ENCODE results near the gene KCNE3. TPM values are rescaled to one million over a fixed set of nuclear protein-coding genes. Genes with fewer than 3 reads are reported as not detected.

The KCNE3 gene
- total and polyA plus RNA-seq, 10 of the 15 experiments (the other 5 are each of a cell fraction or from before 2014, with no cell fraction given), result not detected

- no peak for FAIRE-seq
- WGBS (ENCODE audit: insufficient coverage, insufficient replicate concordance, low lambda C conversion rate, missing lambda C conversion rate), result 33% methylated on average over 2 of the region's 2 CpGs
- Histone ChIP-seq H2AFZ (ENCODE audit: control insufficient read depth, low read depth, low read length) (no peak overlapping the region), H3K79me2 (ENCODE audit: control insufficient read depth, insufficient read depth, low read length) (no peaks in the 10 kb centered on the region), H3K27me3 (replicated peaks in 1 of 2; ENCODE audit: control insufficient read depth in 2 of 2, insufficient read depth in 2 of 2, low read length in 1 of 2) (peaks cover 3 to 9% of the 10 kb centered on the region in 2 experiments; a peak in 2 of 4 replicates), H3K9ac (ENCODE audit: control insufficient read depth, insufficient read depth, low read length) (no peak overlapping the region), H3K4me2 (ENCODE audit: control insufficient read depth, insufficient read depth) (no peak overlapping the region), H4K20me1 (ENCODE audit: control insufficient read depth, insufficient read depth) (no peaks in the 10 kb centered on the region; the same call in 1 of the 2 replicates), H3K4me3 (no peak overlapping the region), H3K9me3 (replicated peaks; ENCODE audit: control insufficient read depth, insufficient read depth, low read length) (no peaks in the 10 kb centered on the region), H3K36me3 (ENCODE audit: control insufficient read depth in 2 of 2, insufficient read depth in 2 of 2, low read length in 1 of 2) (no peaks in the 10 kb centered on the region), H3K27ac (ENCODE audit: control insufficient read depth, insufficient read depth) (no peak overlapping the region), H3K4me1 (ENCODE audit: control insufficient read depth, insufficient read depth, low read length) (no peaks in the 10 kb centered on the region)
- RAD21 ChIA-PET (ENCODE audit: unreplicated experiment), result no interaction called here
- no peak for DNase-seq (ENCODE audit: low read depth, low spot score)
- SMC1A ChIA-PET (ENCODE audit: uncharacterized antibody, unreplicated experiment), result interaction anchor here (0.6 kb wide), 1 partner anchor 20 kb away, joined by 6 read pairs; no protein-coding TSS in a partner anchor
- CTCF ChIA-PET, result interaction anchor here (0.7 to 1.1 kb wide), 2 partner anchors 44 to 462 kb away, joined by 3 to 4 read pairs; no protein-coding TSS in a partner anchor
- ATAC-seq, result no peak
- BruUV-seq (replicated peaks), result no TSS peak
- intact Hi-C loops (cut with micrococcal nuclease; ENCODE audit: unreplicated experiment), result no loop called here
- TF ChIP-seq RAD21 (IDR thresholded peaks at IDR 0.05; ENCODE audit: insufficient read depth, low read depth, low read length), result no peak
- TF ChIP-seq RAD51 (IDR thresholded peaks at IDR 0.05), result no peak
- TF ChIP-seq TBL1XR1 (IDR thresholded peaks at IDR 0.05; ENCODE audit: low read depth, low read length), result no peak
- in situ Hi-C loops (cut with MboI), result no loop called here
- POLR2A ChIA-PET, result interaction anchor here (0.5 kb wide), 1 partner anchor 363 kb away, joined by 3 read pairs; no protein-coding TSS in a partner anchor
Observed at GRCh38 chr11:74470526-74470925, 3.2 kb upstream of the KCNE3 start.

- no peak overlapping the region for H3K4me2 ChIP-seq (ENCODE audit: control insufficient read depth, insufficient read depth)
- intact Hi-C loops (cut with micrococcal nuclease; ENCODE audit: unreplicated experiment), result no loop called here
- H3K36me3 ChIP-seq (ENCODE audit: control insufficient read depth in 2 of 2, insufficient read depth in 2 of 2, low read length in 1 of 2), result no peaks in the 10 kb centered on the region
- no peak for DNase-seq (ENCODE audit: low read depth, low spot score)
- no peak overlapping the region for H3K27ac ChIP-seq (ENCODE audit: control insufficient read depth, insufficient read depth)
- ChIA-PET POLR2A (interaction anchor here (0.6 kb wide), 1 partner anchor 1412 kb away, joined by 8 read pairs; no protein-coding TSS in a partner anchor), SMC1A (ENCODE audit: uncharacterized antibody, unreplicated experiment) (no interaction called here), CTCF (interaction anchor here (0.6 to 0.8 kb wide), 2 partner anchors 19 to 21 kb away, joined by 3 to 4 read pairs; no protein-coding TSS in a partner anchor), RAD21 (ENCODE audit: unreplicated experiment) (no interaction called here)
- no peak overlapping the region for H2AFZ ChIP-seq (ENCODE audit: control insufficient read depth, low read depth, low read length)
- no peak overlapping the region for H3K9ac ChIP-seq (ENCODE audit: control insufficient read depth, insufficient read depth, low read length)
- H4K20me1 ChIP-seq (ENCODE audit: control insufficient read depth, insufficient read depth), result no peaks in the 10 kb centered on the region; the same call in 1 of the 2 replicates
- in situ Hi-C loops (cut with MboI), result no loop called here
- FAIRE-seq, result no peak
- H3K79me2 ChIP-seq (ENCODE audit: control insufficient read depth, insufficient read depth, low read length), result no peaks in the 10 kb centered on the region
- H3K4me3 ChIP-seq, result no peak overlapping the region
- H3K27me3 ChIP-seq (replicated peaks in 1 of 2; ENCODE audit: control insufficient read depth in 2 of 2, insufficient read depth in 2 of 2, low read length in 1 of 2), result peaks cover 3 to 9% of the 10 kb centered on the region in 2 experiments; a peak in 2 of 4 replicates
- no peaks in the 10 kb centered on the region for H3K4me1 ChIP-seq (ENCODE audit: control insufficient read depth, insufficient read depth, low read length)
- no TSS peak for BruUV-seq (replicated peaks)
- ATAC-seq, result no peak
- WGBS (ENCODE audit: insufficient coverage, insufficient replicate concordance, low lambda C conversion rate, missing lambda C conversion rate), result 0% methylated on average over 1 of the region's 1 CpG
- H3K9me3 ChIP-seq (replicated peaks; ENCODE audit: control insufficient read depth, insufficient read depth, low read length), result no peaks in the 10 kb centered on the region
- TF ChIP-seq, protein P1, sequence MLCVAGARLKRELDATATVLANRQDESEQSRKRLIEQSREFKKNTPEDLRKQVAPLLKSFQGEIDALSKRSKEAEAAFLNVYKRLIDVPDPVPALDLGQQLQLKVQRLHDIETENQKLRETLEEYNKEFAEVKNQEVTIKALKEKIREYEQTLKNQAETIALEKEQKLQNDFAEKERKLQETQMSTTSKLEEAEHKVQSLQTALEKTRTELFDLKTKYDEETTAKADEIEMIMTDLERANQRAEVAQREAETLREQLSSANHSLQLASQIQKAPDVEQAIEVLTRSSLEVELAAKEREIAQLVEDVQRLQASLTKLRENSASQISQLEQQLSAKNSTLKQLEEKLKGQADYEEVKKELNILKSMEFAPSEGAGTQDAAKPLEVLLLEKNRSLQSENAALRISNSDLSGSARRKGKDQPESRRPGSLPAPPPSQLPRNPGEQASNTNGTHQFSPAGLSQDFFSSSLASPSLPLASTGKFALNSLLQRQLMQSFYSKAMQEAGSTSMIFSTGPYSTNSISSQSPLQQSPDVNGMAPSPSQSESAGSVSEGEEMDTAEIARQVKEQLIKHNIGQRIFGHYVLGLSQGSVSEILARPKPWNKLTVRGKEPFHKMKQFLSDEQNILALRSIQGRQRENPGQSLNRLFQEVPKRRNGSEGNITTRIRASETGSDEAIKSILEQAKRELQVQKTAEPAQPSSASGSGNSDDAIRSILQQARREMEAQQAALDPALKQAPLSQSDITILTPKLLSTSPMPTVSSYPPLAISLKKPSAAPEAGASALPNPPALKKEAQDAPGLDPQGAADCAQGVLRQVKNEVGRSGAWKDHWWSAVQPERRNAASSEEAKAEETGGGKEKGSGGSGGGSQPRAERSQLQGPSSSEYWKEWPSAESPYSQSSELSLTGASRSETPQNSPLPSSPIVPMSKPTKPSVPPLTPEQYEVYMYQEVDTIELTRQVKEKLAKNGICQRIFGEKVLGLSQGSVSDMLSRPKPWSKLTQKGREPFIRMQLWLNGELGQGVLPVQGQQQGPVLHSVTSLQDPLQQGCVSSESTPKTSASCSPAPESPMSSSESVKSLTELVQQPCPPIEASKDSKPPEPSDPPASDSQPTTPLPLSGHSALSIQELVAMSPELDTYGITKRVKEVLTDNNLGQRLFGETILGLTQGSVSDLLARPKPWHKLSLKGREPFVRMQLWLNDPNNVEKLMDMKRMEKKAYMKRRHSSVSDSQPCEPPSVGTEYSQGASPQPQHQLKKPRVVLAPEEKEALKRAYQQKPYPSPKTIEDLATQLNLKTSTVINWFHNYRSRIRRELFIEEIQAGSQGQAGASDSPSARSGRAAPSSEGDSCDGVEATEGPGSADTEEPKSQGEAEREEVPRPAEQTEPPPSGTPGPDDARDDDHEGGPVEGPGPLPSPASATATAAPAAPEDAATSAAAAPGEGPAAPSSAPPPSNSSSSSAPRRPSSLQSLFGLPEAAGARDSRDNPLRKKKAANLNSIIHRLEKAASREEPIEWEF (IDR thresholded peaks at IDR 0.05; ENCODE audit: insufficient replicate concordance, low read depth, low read length), result no peak
- no peak for TF ChIP-seq ZNF274 (IDR thresholded peaks at IDR 0.05; ENCODE audit: insufficient read depth, insufficient read length)
- no peak for TF ChIP-seq NBN (IDR thresholded peaks at IDR 0.05)
- no peak for TF ChIP-seq ATF7 (IDR thresholded peaks at IDR 0.05; ENCODE audit: low read depth)
- TF ChIP-seq FOXK2 (IDR thresholded peaks at IDR 0.05), result no peak
- TF ChIP-seq SMAD1 (IDR thresholded peaks at IDR 0.05; ENCODE audit: low read depth, partially characterized antibody), result no peak
- TF ChIP-seq ZBTB4 (CRISPR knock-in tag; IDR thresholded peaks at IDR 0.05), result no peak
Observed at GRCh38 chr11:74468936-74469335, 1.6 kb upstream of the KCNE3 start.
